ENCODE data around the gene NARF.
"Not testable (repeated sequence)": the region's sequence is repeated elsewhere in the genome, so short reads cannot be mapped to it uniquely, and the experiment has no call there.

NARF gene

DNA sequence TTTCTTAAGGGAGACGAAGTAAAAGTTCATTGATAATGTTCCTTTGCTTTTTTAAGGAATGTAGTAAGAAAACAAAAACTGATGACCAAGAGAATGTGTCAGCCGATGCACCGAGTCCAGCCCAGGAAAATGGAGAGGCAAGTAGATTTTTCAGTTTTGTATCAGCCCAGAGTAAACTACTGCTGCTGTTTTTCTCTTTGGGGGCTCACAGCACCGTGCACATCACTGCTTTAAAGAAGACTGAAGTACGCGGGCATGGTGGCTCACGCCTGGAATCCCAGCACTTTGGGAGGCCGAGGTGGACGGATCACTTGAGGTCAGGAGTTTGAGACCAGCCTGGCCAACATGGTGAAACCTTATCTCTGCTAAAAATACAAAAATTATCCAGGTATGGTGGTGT lies 1.4 kb downstream of the NARF start:
- H3K36me3 ChIP-seq (ENCODE audit: insufficient read depth, low read length); H2AFZ ChIP-seq (ENCODE audit: low read length, unreplicated experiment); H3K79me2 ChIP-seq (ENCODE audit: control insufficient read depth, insufficient read depth, low read length, unreplicated experiment); H3K4me1 ChIP-seq (ENCODE audit: control insufficient read depth, insufficient read depth, low read length, unreplicated experiment); H3K27ac ChIP-seq (ENCODE audit: low read depth, low read length); H3K27me3 ChIP-seq (ENCODE audit: insufficient read depth, low read length): not testable (repeated sequence)
- peak overlapping the region; percentile 95; the same call in 1 of the 2 replicates for H3K4me3 ChIP-seq (ENCODE audit: low read depth, low read length)

DNA sequence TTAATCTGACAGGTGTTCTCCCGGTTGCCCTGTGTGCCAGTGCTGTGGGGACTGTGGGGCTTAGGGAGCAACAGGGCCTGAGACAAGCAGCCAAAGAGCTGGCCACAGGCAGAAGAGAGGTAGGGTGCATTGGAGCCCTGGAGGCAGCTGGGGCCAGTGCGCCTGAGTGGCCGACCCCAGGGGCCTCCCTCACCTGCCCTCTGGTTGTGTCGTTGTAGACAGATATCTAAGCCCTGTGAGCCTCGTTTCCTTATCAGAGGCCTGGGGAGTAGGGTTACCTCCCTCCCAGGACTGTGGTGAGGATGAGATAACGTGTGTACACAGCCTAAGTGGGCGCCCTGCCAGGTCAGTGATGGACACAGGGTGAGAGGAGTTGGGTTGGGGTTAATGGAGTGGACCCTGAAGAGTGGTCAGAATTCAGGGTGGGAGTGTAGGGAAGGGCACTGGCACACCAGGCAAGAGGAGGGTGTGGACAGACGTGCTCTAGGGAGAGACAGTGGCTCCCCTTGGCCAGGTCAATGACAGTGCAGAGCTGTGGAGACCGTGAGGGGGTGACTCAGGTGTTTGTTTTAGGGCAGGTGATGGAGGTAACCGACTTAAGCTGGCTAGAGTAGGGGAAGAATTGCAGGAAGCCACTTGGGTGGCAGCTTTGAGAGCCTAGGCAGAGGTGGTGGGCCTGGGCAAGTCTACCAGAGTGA lies 3.4 kb downstream of the NARF start:
- Histone ChIP-seq H3K4me3 (ENCODE audit: low read depth, low read length) (no peak overlapping the region), H2AFZ (ENCODE audit: low read length, unreplicated experiment) (no peak overlapping the region), H3K36me3 (ENCODE audit: insufficient read depth, low read length) (no peaks in the 10 kb centered on the region), H3K27me3 (ENCODE audit: insufficient read depth, low read length) (no peaks in the 10 kb centered on the region), H3K27ac (ENCODE audit: low read depth, low read length) (no peak overlapping the region), H3K4me1 (ENCODE audit: control insufficient read depth, insufficient read depth, low read length, unreplicated experiment) (peaks cover 9% of the 10 kb centered on the region), H3K79me2 (ENCODE audit: control insufficient read depth, insufficient read depth, low read length, unreplicated experiment) (no peaks in the 10 kb centered on the region)

DNA sequence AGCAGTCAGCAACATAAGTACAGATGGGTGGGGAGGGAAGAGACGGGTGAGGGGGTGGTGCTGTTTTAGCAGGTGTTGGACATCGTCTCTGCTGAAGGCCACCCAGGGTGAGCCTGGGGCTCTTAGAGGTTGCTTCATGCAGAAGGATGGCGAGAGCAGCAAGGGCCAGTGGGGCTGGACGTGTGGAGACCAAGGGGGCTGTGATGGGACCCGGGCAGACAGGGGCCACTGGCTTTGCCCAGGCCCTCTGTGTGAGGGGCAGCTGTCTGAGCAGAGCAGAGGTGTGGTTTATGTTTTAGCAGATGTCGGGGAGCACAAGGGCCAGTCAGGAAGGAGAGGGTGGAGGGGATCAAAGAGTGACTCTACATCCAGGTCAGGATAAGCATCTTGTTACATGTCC lies 4.8 kb downstream of the NARF start:
- Histone ChIP-seq H3K4me3 (ENCODE audit: low read depth, low read length) (no peak overlapping the region), H3K36me3 (ENCODE audit: insufficient read depth, low read length) (0 out of 2 replicates have a peak, but pooled peaks cover under 1% of the 10 kb centered on the region), H3K79me2 (ENCODE audit: control insufficient read depth, insufficient read depth, low read length, unreplicated experiment) (no peaks in the 10 kb centered on the region), H2AFZ (ENCODE audit: low read length, unreplicated experiment) (no peak overlapping the region), H3K4me1 (ENCODE audit: control insufficient read depth, insufficient read depth, low read length, unreplicated experiment) (no peaks in the 10 kb centered on the region), H3K27ac (ENCODE audit: low read depth, low read length) (no peak overlapping the region), H3K27me3 (ENCODE audit: insufficient read depth, low read length) (no peaks in the 10 kb centered on the region)

DNA sequence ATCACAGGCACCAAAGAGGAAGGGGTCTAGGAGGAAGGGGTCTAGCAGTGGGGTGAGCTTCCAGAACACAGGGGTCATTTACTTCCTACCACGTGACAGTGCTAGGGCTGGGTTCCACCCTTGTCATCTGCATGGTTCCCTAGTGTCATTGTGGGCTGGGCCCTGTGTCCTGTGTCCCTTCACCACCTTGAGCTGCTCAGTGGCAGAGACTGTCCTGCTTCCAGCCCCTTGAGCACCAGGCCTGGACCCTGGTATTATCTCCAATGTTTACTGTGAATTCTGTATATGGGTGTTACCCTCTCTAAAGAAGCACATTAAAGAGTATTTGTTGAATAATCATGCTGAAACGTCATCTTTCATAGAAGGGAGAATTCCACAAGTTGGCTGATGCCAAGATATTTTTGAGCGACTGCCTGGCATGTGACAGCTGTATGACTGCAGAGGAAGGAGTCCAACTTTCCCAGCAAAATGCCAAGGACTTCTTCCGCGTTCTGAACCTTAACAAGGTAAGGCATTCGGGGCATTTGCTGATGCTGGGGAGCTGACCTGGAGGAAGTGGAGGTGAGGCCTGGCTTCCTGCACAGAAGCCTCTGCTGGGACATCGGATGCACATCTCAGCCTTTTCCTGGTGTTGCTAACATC lies 5.5 kb downstream of the NARF start:
- H3K27me3 ChIP-seq (ENCODE audit: insufficient read depth, low read length): no peaks in the 10 kb centered on the region
- H3K27ac ChIP-seq (ENCODE audit: low read depth, low read length): no peak overlapping the region
- peaks cover 5% of the 10 kb centered on the region; the same call in 1 of the 2 replicates for H3K36me3 ChIP-seq (ENCODE audit: insufficient read depth, low read length)
- no peaks in the 10 kb centered on the region for H3K4me1 ChIP-seq (ENCODE audit: control insufficient read depth, insufficient read depth, low read length, unreplicated experiment)
- no peaks in the 10 kb centered on the region for H3K79me2 ChIP-seq (ENCODE audit: control insufficient read depth, insufficient read depth, low read length, unreplicated experiment)
- no peak overlapping the region for H2AFZ ChIP-seq (ENCODE audit: low read length, unreplicated experiment)
- no peak overlapping the region for H3K4me3 ChIP-seq (ENCODE audit: low read depth, low read length)

DNA sequence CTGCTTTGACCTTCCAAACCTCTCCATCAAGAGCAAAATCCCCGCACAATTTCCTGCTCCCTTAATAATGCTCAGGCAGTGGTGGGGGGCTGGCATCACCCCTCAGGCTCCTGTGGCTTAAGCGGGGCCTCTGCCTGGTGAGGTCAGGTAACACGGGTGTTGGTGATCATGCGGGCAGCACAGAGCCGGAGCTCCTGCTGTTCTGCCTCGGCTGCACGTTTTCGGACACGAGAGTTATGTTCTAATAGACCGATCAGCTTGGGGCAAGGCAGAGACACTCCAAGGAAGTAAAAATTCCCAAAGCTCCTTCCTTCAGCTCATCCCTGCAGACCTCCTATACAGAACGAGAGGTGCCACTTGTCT lies 6.0 kb downstream of the NARF start:
- H3K27ac ChIP-seq (ENCODE audit: low read depth, low read length): no peak overlapping the region
- no peaks in the 10 kb centered on the region for H3K4me1 ChIP-seq (ENCODE audit: control insufficient read depth, insufficient read depth, low read length, unreplicated experiment)
- no peak overlapping the region for H3K4me3 ChIP-seq (ENCODE audit: low read depth, low read length)
- H3K36me3 ChIP-seq (ENCODE audit: insufficient read depth, low read length): peaks cover 7% of the 10 kb centered on the region; the same call in 1 of the 2 replicates
- no peak overlapping the region for H2AFZ ChIP-seq (ENCODE audit: low read length, unreplicated experiment)
- no peaks in the 10 kb centered on the region for H3K79me2 ChIP-seq (ENCODE audit: control insufficient read depth, insufficient read depth, low read length, unreplicated experiment)
- H3K27me3 ChIP-seq (ENCODE audit: insufficient read depth, low read length): no peaks in the 10 kb centered on the region

DNA sequence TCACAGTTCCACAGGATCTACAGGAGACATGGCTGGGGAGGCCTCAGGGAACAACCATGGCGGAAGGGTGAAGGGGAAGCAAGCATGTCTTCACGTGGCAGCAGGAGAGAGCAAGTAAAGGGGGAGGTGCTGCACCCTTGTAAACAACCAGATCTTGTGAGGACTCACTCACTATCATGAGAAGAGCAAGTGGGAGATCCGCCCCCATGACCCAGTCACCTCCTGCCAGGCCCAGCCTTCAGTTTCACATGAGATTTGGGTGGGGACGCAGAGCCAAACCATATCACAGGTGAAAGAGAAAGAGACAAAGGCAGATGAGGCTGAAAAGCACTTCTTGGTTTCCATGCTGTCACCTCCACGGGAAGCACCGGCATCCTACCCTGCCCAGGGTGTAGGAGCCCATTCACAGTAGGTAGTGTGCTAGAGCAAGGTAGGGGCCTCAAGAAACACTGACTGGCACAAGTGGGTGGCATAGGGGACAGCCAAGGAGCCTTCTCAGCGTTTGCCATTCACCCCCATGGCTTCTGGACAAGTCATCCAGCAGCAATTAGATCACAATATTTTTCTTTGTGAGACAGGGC lies 6.6 kb downstream of the NARF start:
- H3K79me2 ChIP-seq (ENCODE audit: control insufficient read depth, insufficient read depth, low read length, unreplicated experiment): no peaks in the 10 kb centered on the region
- H3K4me3 ChIP-seq (ENCODE audit: low read depth, low read length): no peak overlapping the region
- H3K27me3 ChIP-seq (ENCODE audit: insufficient read depth, low read length): no peaks in the 10 kb centered on the region
- H3K4me1 ChIP-seq (ENCODE audit: control insufficient read depth, insufficient read depth, low read length, unreplicated experiment): no peaks in the 10 kb centered on the region
- H3K36me3 ChIP-seq (ENCODE audit: insufficient read depth, low read length): peaks cover 10% of the 10 kb centered on the region; the same call in 1 of the 2 replicates
- H2AFZ ChIP-seq (ENCODE audit: low read length, unreplicated experiment): no peak overlapping the region
- H3K27ac ChIP-seq (ENCODE audit: low read depth, low read length): no peak overlapping the region

DNA sequence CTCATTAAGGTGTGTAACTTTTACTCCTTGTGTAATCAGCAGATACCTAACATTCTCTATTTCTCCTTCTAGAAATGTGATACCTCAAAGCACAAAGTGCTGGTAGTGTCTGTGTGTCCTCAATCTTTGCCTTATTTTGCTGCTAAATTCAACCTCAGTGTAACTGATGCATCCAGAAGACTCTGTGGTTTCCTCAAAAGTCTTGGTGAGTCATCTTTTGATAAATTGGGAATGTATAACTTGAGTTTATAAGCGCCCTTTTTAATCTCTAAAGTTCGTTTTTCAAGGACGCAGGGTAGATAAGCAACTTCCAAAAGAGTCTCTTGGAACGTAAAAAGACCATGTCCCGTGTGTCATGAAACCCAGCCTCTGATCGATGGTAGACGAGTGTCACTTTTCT lies 10.2 kb downstream of the NARF start:
- no peaks in the 10 kb centered on the region for H3K4me1 ChIP-seq (ENCODE audit: control insufficient read depth, insufficient read depth, low read length, unreplicated experiment)
- H3K36me3 ChIP-seq (ENCODE audit: insufficient read depth, low read length): peaks cover 15% of the 10 kb centered on the region; the same call in 1 of the 2 replicates
- no peaks in the 10 kb centered on the region for H3K79me2 ChIP-seq (ENCODE audit: control insufficient read depth, insufficient read depth, low read length, unreplicated experiment)
- no peak overlapping the region for H2AFZ ChIP-seq (ENCODE audit: low read length, unreplicated experiment)
- no peak overlapping the region for H3K4me3 ChIP-seq (ENCODE audit: low read depth, low read length)
- no peaks in the 10 kb centered on the region for H3K27me3 ChIP-seq (ENCODE audit: insufficient read depth, low read length)
- H3K27ac ChIP-seq (ENCODE audit: low read depth, low read length): no peak overlapping the region

DNA sequence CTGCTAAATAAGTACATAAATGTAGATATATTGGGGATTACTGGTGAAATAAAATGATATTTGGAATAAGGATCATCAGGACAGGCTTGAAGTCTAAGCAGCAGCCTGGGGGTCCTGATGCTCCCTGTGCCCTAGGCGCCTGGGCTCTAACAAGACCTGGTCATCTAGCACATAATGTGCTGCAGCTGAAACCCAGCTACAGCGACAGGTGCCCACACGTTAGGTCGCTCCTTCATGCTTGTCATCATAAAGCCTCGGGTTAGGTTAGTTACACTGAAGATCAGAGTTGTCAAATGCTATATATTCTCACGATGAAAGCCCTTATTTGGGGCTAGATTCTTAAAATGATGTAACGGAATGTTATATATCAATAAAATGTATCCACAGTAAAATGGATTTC lies 11.5 kb downstream of the NARF start:
- Histone ChIP-seq H3K27ac (ENCODE audit: low read depth, low read length) (no peak overlapping the region), H3K36me3 (ENCODE audit: insufficient read depth, low read length) (peaks cover 15% of the 10 kb centered on the region; the same call in 1 of the 2 replicates), H3K79me2 (ENCODE audit: control insufficient read depth, insufficient read depth, low read length, unreplicated experiment) (no peaks in the 10 kb centered on the region), H2AFZ (ENCODE audit: low read length, unreplicated experiment) (no peak overlapping the region), H3K4me1 (ENCODE audit: control insufficient read depth, insufficient read depth, low read length, unreplicated experiment) (no peaks in the 10 kb centered on the region), H3K27me3 (ENCODE audit: insufficient read depth, low read length) (no peaks in the 10 kb centered on the region), H3K4me3 (ENCODE audit: low read depth, low read length) (no peak overlapping the region)

DNA sequence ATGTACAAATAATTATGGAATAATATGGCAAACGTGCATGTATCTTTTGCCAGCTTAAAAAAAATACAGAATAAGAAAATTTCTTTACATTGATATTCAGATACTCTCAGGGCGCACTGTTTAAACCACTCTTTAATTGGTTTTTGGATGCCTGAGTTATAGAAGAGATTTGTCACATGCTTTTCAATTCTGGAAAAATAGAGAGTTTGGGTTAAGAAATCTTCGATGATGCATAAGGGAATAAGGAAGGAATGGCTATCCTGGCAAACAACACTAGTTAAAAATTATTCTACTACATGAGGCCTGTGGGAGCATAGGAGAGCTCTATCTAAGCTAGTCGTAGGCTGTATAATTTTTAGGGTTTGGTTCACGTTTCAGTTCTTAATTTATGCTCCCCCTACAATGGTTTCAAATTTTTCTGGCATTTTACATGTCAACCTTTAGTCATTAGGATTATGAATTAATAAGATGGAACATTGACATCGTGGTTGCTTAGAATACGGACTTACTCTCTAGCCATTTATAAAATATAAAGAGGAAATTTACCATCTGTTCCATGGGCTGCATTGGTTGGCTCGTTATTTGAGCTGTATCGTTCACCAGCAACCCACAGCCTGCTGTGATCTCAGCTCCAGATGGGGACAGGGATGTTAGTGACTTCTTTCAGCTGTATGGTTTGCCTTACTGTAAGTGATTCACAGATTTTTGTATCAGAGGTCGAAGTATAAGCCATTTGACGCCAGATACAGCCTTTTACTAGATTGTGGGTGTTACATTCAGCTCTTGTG lies 15.9 kb downstream of the NARF start:
- Histone ChIP-seq H3K36me3 (ENCODE audit: insufficient read depth, low read length) (peaks cover 9% of the 10 kb centered on the region; the same call in 1 of the 2 replicates), H3K27me3 (ENCODE audit: insufficient read depth, low read length) (no peaks in the 10 kb centered on the region), H3K79me2 (ENCODE audit: control insufficient read depth, insufficient read depth, low read length, unreplicated experiment) (no peaks in the 10 kb centered on the region), H3K4me3 (ENCODE audit: low read depth, low read length) (no peak overlapping the region), H2AFZ (ENCODE audit: low read length, unreplicated experiment) (no peak overlapping the region), H3K4me1 (ENCODE audit: control insufficient read depth, insufficient read depth, low read length, unreplicated experiment) (no peaks in the 10 kb centered on the region), H3K27ac (ENCODE audit: low read depth, low read length) (no peak overlapping the region)

DNA sequence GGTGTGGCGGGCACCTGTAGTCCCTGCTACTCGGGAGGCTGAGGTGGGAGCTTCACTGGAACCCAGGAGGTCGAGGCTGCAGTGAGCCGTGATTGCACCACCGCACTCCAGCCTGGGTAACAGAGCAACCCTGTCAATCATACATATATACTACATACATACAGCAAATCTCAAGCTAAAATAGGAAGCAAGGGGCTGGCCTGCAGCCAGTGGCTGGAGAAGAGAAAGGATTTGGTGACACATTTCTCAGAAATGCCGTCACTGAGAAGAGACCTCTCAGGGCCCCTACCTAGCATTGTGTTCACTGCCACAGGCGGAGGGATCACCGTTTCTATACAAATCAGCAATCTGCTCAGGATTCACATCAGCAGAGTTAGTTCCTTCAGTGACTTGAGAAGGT lies 16.9 kb downstream of the NARF start:
- no peaks in the 10 kb centered on the region for H3K27me3 ChIP-seq (ENCODE audit: insufficient read depth, low read length)
- H3K4me3 ChIP-seq (ENCODE audit: low read depth, low read length): no peak overlapping the region
- H3K36me3 ChIP-seq (ENCODE audit: insufficient read depth, low read length): peaks cover 4% of the 10 kb centered on the region; the same call in 1 of the 2 replicates
- H3K79me2 ChIP-seq (ENCODE audit: control insufficient read depth, insufficient read depth, low read length, unreplicated experiment): no peaks in the 10 kb centered on the region
- no peaks in the 10 kb centered on the region for H3K4me1 ChIP-seq (ENCODE audit: control insufficient read depth, insufficient read depth, low read length, unreplicated experiment)
- H2AFZ ChIP-seq (ENCODE audit: low read length, unreplicated experiment): no peak overlapping the region
- H3K27ac ChIP-seq (ENCODE audit: low read depth, low read length): no peak overlapping the region
